K562 (cell line): ENCODE results near the gene HLA-DQB1. TPM values are rescaled to one million over a fixed set of nuclear protein-coding genes. Genes with fewer than 3 reads are reported as not detected.

ENCODE experiments used
- ATAC-seq: fragments of 200-7000 bp; cut with Tn5 transposase; 3 replicates; pipeline ENCODE4 v1.9.1; 2020; ENCODE audit warnings: moderate library complexity
- BruUV-seq: library from RNA; stranded (reverse); fragments of 400-500 nt; replicated peaks from 2 replicates; lab custom pipeline; 2021; lab: Mats Ljungman, UMichigan
- CTCF ChIA-PET: fragments of 300-600 bp; formaldehyde crosslinking; extraction: SDS; loops from one replicate; lab custom pipeline; 2021; ENCODE audit warnings: low intra/inter-chr PET ratio; lab: Yijun Ruan, JAX
- POLR2A ChIA-PET: fragments of 300-600, 350-650 bp; sonication (Branson Sonifier 250); formaldehyde crosslinking; extraction: SDS; loops from one replicate; lab custom pipeline; 2021; ENCODE audit warnings: antibody characterized with exemption, inconsistent platforms; lab: Yijun Ruan, JAX
- DNase-seq, 4 experiments: peaks; one replicate each; pipeline versions ENCODE4 v3.0.0 to v3.0.0-alpha.2; 2011 to 2018; ENCODE audit warnings: low spot score in 3 of 4, mixed read lengths in 3 of 4; ENCODE audit errors: extremely low read depth in 1 of 4
- FAIRE-seq: peaks from 2 replicates; lab custom pipeline; 2011; peaks lifted over from hg19 to GRCh38; lab: Jason Lieb, UNC
- H2AFZ ChIP-seq: 2 replicates; pipeline ENCODE4 v1.6.0; 2011; ENCODE audit warnings: low read depth, low read length, control low read depth, inconsistent platforms
- H3K27ac ChIP-seq: fragments of 200-600 bp; 3 replicates; pipeline ENCODE4 v1.8.0; 2011; ENCODE audit warnings: low read depth, mild to moderate bottlenecking, control low read depth, inconsistent platforms, low read length, moderate library complexity, mixed read lengths; ENCODE audit errors: extremely low read depth
- H3K27me3 ChIP-seq, 2 experiments: fragments of 300-600 bp in 1 of 2; 2 replicates in 1 of 2; 3 replicates in 1 of 2; pipeline versions ENCODE4 v1.6.0 to v1.8.0; 2011; ENCODE audit warnings: inconsistent platforms in 2 of 2, low read length in 2 of 2, mild to moderate bottlenecking in 1 of 2, mixed read lengths in 1 of 2, moderate library complexity in 1 of 2; ENCODE audit not compliant: control insufficient read depth in 2 of 2, insufficient read depth in 2 of 2
- H3K36me3 ChIP-seq: fragments of 300-600 bp; 3 replicates; pipeline ENCODE4 v1.8.0; 2011; ENCODE audit warnings: mild to moderate bottlenecking, low read length, inconsistent platforms; ENCODE audit not compliant: control insufficient read depth, insufficient read depth
- H3K4me1 ChIP-seq, 2 experiments: fragments of 200-600 bp in 1 of 2; replicated peaks in 1 of 2; 2 replicates in 1 of 2; 3 replicates in 1 of 2; pipeline versions ENCODE4 v1.5.1 to v1.8.0; 2011; ENCODE audit warnings: inconsistent platforms in 2 of 2, low read length in 2 of 2, mild to moderate bottlenecking in 1 of 2, mixed read lengths in 1 of 2, moderate library complexity in 1 of 2; ENCODE audit not compliant: control insufficient read depth in 2 of 2, insufficient read depth in 2 of 2
- H3K4me2 ChIP-seq: 2 replicates; pipeline ENCODE4 v1.6.1; 2011; ENCODE audit warnings: low read length, control low read depth, inconsistent platforms, mixed read lengths; ENCODE audit not compliant: insufficient read depth
- H3K4me3 ChIP-seq: fragments of 200-600 bp; sonication (generic), shearing (Covaris generic); 2 replicates; pipeline ENCODE4 v1.5.1; 2016; ENCODE audit warnings: control low read depth, inconsistent platforms
- H3K79me2 ChIP-seq: fragments of 200-600 bp; 3 replicates; pipeline ENCODE4 v1.8.0; 2011; ENCODE audit warnings: low read length, inconsistent platforms; ENCODE audit not compliant: control insufficient read depth, insufficient read depth
- H3K9ac ChIP-seq, 2 experiments: 2 replicates each; pipeline versions ENCODE4 v1.6.0 to v1.6.1; 2011; ENCODE audit warnings: low read depth in 2 of 2, low read length in 2 of 2, control low read depth in 1 of 2, inconsistent platforms in 1 of 2, mild to moderate bottlenecking in 1 of 2, mixed read lengths in 1 of 2; ENCODE audit not compliant: insufficient read depth in 1 of 2
- H3K9me1 ChIP-seq: one replicate; pipeline ENCODE4 v1.6.0; 2011; ENCODE audit warnings: inconsistent platforms, mild to moderate bottlenecking, low read length, moderate library complexity; ENCODE audit not compliant: control insufficient read depth, insufficient read depth
- H3K9me3 ChIP-seq: replicated peaks from 2 replicates; pipeline ENCODE4 v1.5.1; 2011; ENCODE audit warnings: low read depth, low read length, inconsistent platforms; ENCODE audit not compliant: control insufficient read depth, insufficient read depth
- H4K20me1 ChIP-seq: replicated peaks from 2 replicates; pipeline ENCODE4 v1.6.1; 2011; ENCODE audit warnings: low read length, inconsistent platforms, mixed read lengths; ENCODE audit not compliant: control insufficient read depth, insufficient read depth
- GTF2B ChIP-seq: IDR thresholded peaks from 2 replicates; pipeline ENCODE4 v1.6.1; 2011; ENCODE audit not compliant: insufficient read length; ENCODE audit errors: extremely low read depth
- KLF13 ChIP-seq: fragments of 450-650 bp; IDR thresholded peaks from 2 replicates; pipeline ENCODE4 v1.6.1; 2016; ENCODE audit warnings: missing genetic modification characterization, low read depth, mild to moderate bottlenecking, missing compliant biosample characterization, moderate library complexity, borderline replicate concordance
- SAFB2 ChIP-seq: fragments of 200-400 bp; formaldehyde crosslinking; IDR thresholded peaks from 2 replicates; pipeline ENCODE4 v1.6.1; 2018; ENCODE audit warnings: borderline replicate concordance, low read length, low read depth, moderate library complexity; ENCODE audit not compliant: severe bottlenecking
- SMAD1 ChIP-seq: fragments of 150-350 bp; IDR thresholded peaks from 2 replicates; pipeline ENCODE4 v1.6.1; 2014; ENCODE audit warnings: low read length, low read depth; ENCODE audit not compliant: partially characterized antibody
- SPI1 ChIP-seq: IDR thresholded peaks from 2 replicates; pipeline ENCODE4 v1.6.1; 2011; ENCODE audit warnings: low read depth, low read length, control low read depth, borderline replicate concordance
- TRIM24 ChIP-seq, 2 experiments: fragments of 450-650 bp; IDR thresholded peaks; 2 replicates each; pipeline ENCODE4 v1.6.1; 2016
- USF1 ChIP-seq: sonication (generic); formaldehyde crosslinking; IDR thresholded peaks from 2 replicates; pipeline ENCODE4 v1.9.0; 2022; ENCODE audit warnings: mild to moderate bottlenecking, missing genetic modification reagents
- ZBTB43 ChIP-seq: sonication (generic); formaldehyde crosslinking; IDR thresholded peaks from 2 replicates; pipeline ENCODE4 v1.8.0; 2023; ENCODE audit warnings: mild to moderate bottlenecking, missing genetic modification reagents
- ZBTB8A ChIP-seq: fragments of 450-650 bp; IDR thresholded peaks from 2 replicates; pipeline ENCODE4 v1.6.1; 2018; ENCODE audit warnings: mild to moderate bottlenecking, moderate library complexity; ENCODE audit not compliant: partially characterized antibody
- ZNF165 ChIP-seq: fragments of 250-450 bp; sonication (Bioruptor Pico); IDR thresholded peaks from 2 replicates; pipeline ENCODE4 v1.4.0; 2020; ENCODE audit warnings: borderline replicate concordance
- ZNF212 ChIP-seq: fragments of 450-650 bp; formaldehyde crosslinking; IDR thresholded peaks from 2 replicates; pipeline ENCODE4 v1.4.0; 2020; ENCODE audit warnings: mild to moderate bottlenecking
- ZNF253 ChIP-seq: fragments of 250-450 bp; sonication (Bioruptor Pico); conservative IDR thresholded peaks from 2 replicates; pipeline ENCODE4 v1.6.1; 2021; ENCODE audit warnings: mild to moderate bottlenecking
- ZNF280B ChIP-seq: fragments of 250-450 bp; sonication (Bioruptor Pico); IDR thresholded peaks from 2 replicates; pipeline ENCODE4 v1.5.1; 2021; ENCODE audit warnings: mild to moderate bottlenecking
- ZNF561 ChIP-seq: fragments of 450-650 bp; formaldehyde crosslinking; conservative IDR thresholded peaks from 2 replicates; pipeline ENCODE4 v1.4.0; 2020; ENCODE audit warnings: mild to moderate bottlenecking, moderate library complexity
- WGBS: fragments of 100-300 bp; shearing (Covaris generic); methylation state at CpG from one replicate; pipeline ENCODE4 v1.1.6; 2016; ENCODE audit warnings: low coverage, mixed read lengths; ENCODE audit not compliant: insufficient coverage; ENCODE audit errors: missing lambda C conversion rate; 5-methylcytosine and 5-hydroxymethylcytosine counted together
- in situ Hi-C: fragments of 300-500 bp; cut with MboI; formaldehyde crosslinking; loops from 4 replicates; pipeline ENCODE4 v1.15.0; 2018; ENCODE audit warnings: inconsistent platforms, mixed read lengths
- intact Hi-C: fragments of 100-400 bp; cut with micrococcal nuclease; formaldehyde crosslinking; loops from 2 replicates; pipeline ENCODE4 v1.14.2; 2022
- polyA plus RNA-seq, 8 experiments: library from polyadenylated mRNA; depleted of rRNA in 4 of 8; stranded (reverse) in 5 of 8; unstranded in 3 of 8; fragments of >200 nt; fragmentation: Nextera tagmentation in 2 of 8; fragmentation: Illumina TruSeq in 1 of 8; extraction: Ambion mirVana in 2 of 8; extraction: Trizol in 1 of 8; gene quantifications; 2 replicates each; pipeline versions ENCODE4 v1.2.1 to v1.2.3, GENCODE V29; 2011 to 2014; ENCODE audit warnings: inconsistent platforms in 1 of 8, missing spikeins in 1 of 8
- total RNA-seq, 7 experiments: library from RNA; depleted of rRNA in 6 of 7; stranded (reverse); fragments of >200 nt in 6 of 7; fragmentation: Illumina TruSeq in 2 of 7; extraction: Trizol in 2 of 7; gene quantifications; 2 replicates each; pipeline versions ENCODE4 v1.2.1 to v1.2.3, GENCODE V29; 2011 to 2021; ENCODE audit warnings: low replicate concordance in 1 of 7

Gene HLA-DQB1
- total and polyA plus RNA-seq, 9 of the 15 experiments (the other 6 are each of a cell fraction or from before 2014, with no cell fraction given) = 0.29 TPM; not detected in 8

- TF ChIP-seq ZNF280B (CRISPR knock-in tag) = no peak
- TF ChIP-seq USF1 (CRISPR knock-in tag) = no peak
- no peak for TF ChIP-seq ZNF561
- TF ChIP-seq GTF2B = no peak
- no peak for TF ChIP-seq SAFB2
Observed at GRCh38 chr6:32623693-32624092, 42.8 kb downstream of the HLA-DQB1 start (continued).

- H2AFZ ChIP-seq = no peak overlapping the region
- H3K4me3 ChIP-seq = no peak overlapping the region
- ATAC-seq (no peak), FAIRE-seq (peak; percentile 32), DNase-seq (peak in 1 of 4 experiments; percentile 4)
- H3K4me2 ChIP-seq = no peak overlapping the region
- H4K20me1 ChIP-seq = no peaks in the 10 kb centered on the region
- no TSS peak for BruUV-seq
- intact Hi-C loops = no loop called here
- H3K9me1 ChIP-seq = no peaks in the 10 kb centered on the region
- H3K36me3 ChIP-seq = no peaks in the 10 kb centered on the region
- in situ Hi-C loops = no loop called here
- CTCF ChIA-PET = no interaction called here
- H3K27ac ChIP-seq = no peak overlapping the region
- H3K9me3 ChIP-seq = no peaks in the 10 kb centered on the region; the same call in 1 of the 2 replicates
- no peaks in the 10 kb centered on the region for H3K79me2 ChIP-seq
- WGBS = 0% methylated on average over 1 of the region's 1 CpG
- H3K4me1 ChIP-seq = no peaks in the 10 kb centered on the region
- POLR2A ChIA-PET = interaction anchor here (0.6 kb wide), 1 partner anchor 130 kb away, joined by 4 read pairs; no protein-coding TSS in a partner anchor
- H3K27me3 ChIP-seq = no peaks in the 10 kb centered on the region
- no peak overlapping the region for H3K9ac ChIP-seq
- TF ChIP-seq KLF13 (tag) (no peak), ZNF165 (CRISPR knock-in tag) (no peak), ZNF253 (CRISPR knock-in tag) (no peak), SMAD1 (no peak), SPI1 (no peak), ZNF212 (no peak), ZBTB8A (no peak), ZBTB43 (CRISPR knock-in tag) (no peak), TRIM24 (IDR thresholded peaks at IDR 0.05) (no peak)
Observed at GRCh38 chr6:32622545-32623401, 43.7 kb downstream of the HLA-DQB1 start.
